Loucy (cell line): Measurements from ENCODE around the gene SELENON.

Source experiments
- EZH2phosphoT487 ChIP-seq: fragments of 200-600 bp; IDR thresholded peaks from 2 replicates; pipeline ENCODE4 v1.6.1; 2018; ENCODE audit warnings: antibody characterized with exemption, mild to moderate bottlenecking, moderate library complexity, borderline replicate concordance
- TF ChIP-seq, protein P1 (sequence below): fragments of 200-600 bp; sonication (generic); conservative IDR thresholded peaks from 2 replicates; pipeline ENCODE4 v1.5.1; 2014; ENCODE audit warnings: mild to moderate bottlenecking, antibody characterized with exemption, low read length

DNA sequence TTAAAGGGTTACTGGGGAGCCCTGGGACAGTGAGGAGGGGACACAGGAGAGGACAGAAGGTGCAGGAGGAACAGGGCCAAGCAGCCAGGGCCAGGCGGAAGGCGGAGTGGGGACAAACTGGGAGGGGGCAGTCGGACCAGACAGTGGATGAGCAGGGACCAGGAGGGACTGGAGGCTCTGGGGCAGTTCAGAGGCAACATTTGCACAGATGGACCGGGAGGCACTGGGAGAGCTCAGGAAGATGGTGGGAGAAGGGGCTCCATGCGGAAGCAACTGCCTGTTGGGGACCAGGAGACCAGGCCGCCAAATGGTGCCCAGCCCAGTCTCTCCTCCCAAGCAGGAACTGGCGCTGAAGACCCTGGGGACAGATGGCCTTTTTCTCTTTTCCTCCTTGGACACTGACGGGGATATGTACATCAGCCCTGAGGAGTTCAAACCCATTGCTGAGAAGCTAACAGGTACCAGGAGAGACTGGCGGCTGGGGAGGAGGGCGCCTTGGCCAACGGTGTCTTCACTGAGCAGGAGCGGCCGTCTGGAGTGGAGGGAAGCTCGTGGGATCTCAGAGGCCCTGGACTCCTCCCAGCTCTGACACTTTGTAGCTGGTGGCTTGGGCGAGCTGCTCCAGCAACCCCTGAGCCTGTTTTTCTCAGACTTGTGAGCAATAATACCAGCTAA is 847 bp downstream of the SELENON start:
- TF ChIP-seq, protein P1, sequence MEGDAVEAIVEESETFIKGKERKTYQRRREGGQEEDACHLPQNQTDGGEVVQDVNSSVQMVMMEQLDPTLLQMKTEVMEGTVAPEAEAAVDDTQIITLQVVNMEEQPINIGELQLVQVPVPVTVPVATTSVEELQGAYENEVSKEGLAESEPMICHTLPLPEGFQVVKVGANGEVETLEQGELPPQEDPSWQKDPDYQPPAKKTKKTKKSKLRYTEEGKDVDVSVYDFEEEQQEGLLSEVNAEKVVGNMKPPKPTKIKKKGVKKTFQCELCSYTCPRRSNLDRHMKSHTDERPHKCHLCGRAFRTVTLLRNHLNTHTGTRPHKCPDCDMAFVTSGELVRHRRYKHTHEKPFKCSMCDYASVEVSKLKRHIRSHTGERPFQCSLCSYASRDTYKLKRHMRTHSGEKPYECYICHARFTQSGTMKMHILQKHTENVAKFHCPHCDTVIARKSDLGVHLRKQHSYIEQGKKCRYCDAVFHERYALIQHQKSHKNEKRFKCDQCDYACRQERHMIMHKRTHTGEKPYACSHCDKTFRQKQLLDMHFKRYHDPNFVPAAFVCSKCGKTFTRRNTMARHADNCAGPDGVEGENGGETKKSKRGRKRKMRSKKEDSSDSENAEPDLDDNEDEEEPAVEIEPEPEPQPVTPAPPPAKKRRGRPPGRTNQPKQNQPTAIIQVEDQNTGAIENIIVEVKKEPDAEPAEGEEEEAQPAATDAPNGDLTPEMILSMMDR, result no peak
- no peak for TF ChIP-seq EZH2phosphoT487
